ENCODE measurements around the gene SLC37A1.
"Not testable (repeated sequence)": the region's sequence is repeated elsewhere in the genome, so short reads cannot be mapped to it uniquely, and the experiment has no call there.

Gene SLC37A1

DNA sequence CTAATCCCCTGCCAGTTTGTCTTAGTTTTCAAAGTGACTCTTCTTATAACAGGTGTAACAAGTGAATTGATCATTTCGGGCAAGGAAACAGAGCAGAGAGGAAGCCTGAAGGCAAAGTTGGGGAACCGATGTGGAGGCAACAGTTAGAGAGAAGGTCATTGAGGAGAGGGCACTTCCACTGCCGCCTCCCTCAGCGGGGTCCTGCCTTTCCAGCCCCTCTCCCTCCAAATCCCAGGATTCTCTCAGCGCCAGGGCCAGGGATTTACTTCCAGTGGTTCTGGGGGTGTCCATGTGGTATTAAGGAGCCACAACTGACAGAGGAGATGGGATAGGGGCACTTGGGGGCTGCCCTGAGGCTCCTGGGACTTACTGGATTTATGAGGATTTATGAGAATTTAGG lies 100.1 kb downstream of the SLC37A1 start:
- no peak overlapping the region for H3K9ac ChIP-seq (ENCODE audit: low read length)

DNA sequence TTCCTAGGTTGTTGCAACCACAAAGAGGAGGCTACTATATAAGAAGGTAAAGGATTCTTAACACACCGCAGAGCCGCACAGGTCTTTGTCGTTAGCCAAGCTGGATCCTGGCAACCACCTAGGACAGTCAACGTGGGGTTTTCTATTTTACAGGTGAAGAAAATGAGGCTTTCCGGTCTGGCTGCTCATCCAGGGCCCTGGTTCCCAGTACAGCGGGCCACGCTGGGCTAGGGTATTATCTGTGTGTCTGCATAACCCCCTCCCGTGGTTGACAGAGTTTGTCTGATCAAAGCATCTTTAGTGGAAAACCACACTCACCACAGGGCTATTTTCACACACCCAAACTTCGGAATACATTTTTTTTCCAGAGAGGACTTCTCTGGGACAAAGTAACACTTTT lies 100.7 kb downstream of the SLC37A1 start:
- Histone ChIP-seq H3K4me1 (ENCODE audit: insufficient read depth, low read length) (peaks cover 6% of the 10 kb centered on the region), H3K27me3 (ENCODE audit: control insufficient read depth in 1 of 2, insufficient read depth in 2 of 2, low read length in 2 of 2) (peaks cover 0 to 18% of the 10 kb centered on the region in 2 donors), H3K9me3 (ENCODE audit: low read length) (no peaks in the 10 kb centered on the region), H3K27ac (ENCODE audit: low read depth, low read length) (no peak overlapping the region), H3K4me3 (ENCODE audit: low read depth in 1 of 2, low read length in 2 of 2) (no peak overlapping the region), H3K9ac (ENCODE audit: low read length) (no peak overlapping the region), H3K36me3 (ENCODE audit: insufficient read depth, low read length) (no peaks in the 10 kb centered on the region)

More for the DNA sequence above, 100.1 kb downstream of the SLC37A1 start:
- H3K27ac ChIP-seq (ENCODE audit: low read depth, low read length), result no peak overlapping the region
- H3K4me3 ChIP-seq (ENCODE audit: low read depth in 1 of 2, low read length in 2 of 2), result no peak overlapping the region
- peaks cover 0 to 18% of the 10 kb centered on the region in 2 donors for H3K27me3 ChIP-seq (ENCODE audit: control insufficient read depth in 1 of 2, insufficient read depth in 2 of 2, low read length in 2 of 2)
- H3K36me3 ChIP-seq (ENCODE audit: insufficient read depth, low read length), result no peaks in the 10 kb centered on the region
- H3K4me1 ChIP-seq (ENCODE audit: insufficient read depth, low read length), result peaks cover 6% of the 10 kb centered on the region
- no peaks in the 10 kb centered on the region for H3K9me3 ChIP-seq (ENCODE audit: low read length)

GRCh38 chr21:42614811-42615351 lies 101.2 kb downstream of the SLC37A1 start:
- Histone ChIP-seq H3K27ac (ENCODE audit: low read depth, low read length) (no peak overlapping the region), H3K9ac (ENCODE audit: low read length) (no peak overlapping the region), H3K4me3 (ENCODE audit: low read depth in 1 of 2, low read length in 2 of 2) (no peak overlapping the region), H3K27me3 (ENCODE audit: control insufficient read depth in 1 of 2, insufficient read depth in 2 of 2, low read length in 2 of 2) (peaks cover 0 to 20% of the 10 kb centered on the region in 2 donors), H3K4me1 (ENCODE audit: insufficient read depth, low read length) (peaks cover 6% of the 10 kb centered on the region), H3K9me3 (ENCODE audit: low read length) (no peaks in the 10 kb centered on the region), H3K36me3 (ENCODE audit: insufficient read depth, low read length) (no peaks in the 10 kb centered on the region)

- not testable (repeated sequence) for H3K4me1 ChIP-seq (ENCODE audit: insufficient read depth, low read length); H3K27ac ChIP-seq (ENCODE audit: low read depth, low read length); H3K36me3 ChIP-seq (ENCODE audit: insufficient read depth, low read length); H3K9me3 ChIP-seq (ENCODE audit: low read length); H3K4me3 ChIP-seq (ENCODE audit: low read depth in 1 of 2, low read length in 2 of 2); H3K9ac ChIP-seq (ENCODE audit: low read length)
- peaks cover 0 to 22% of the 10 kb centered on the region in 2 donors for H3K27me3 ChIP-seq (ENCODE audit: control insufficient read depth in 1 of 2, insufficient read depth in 2 of 2, low read length in 2 of 2)
Observed at GRCh38 chr21:42615377-42615776, 101.7 kb downstream of the SLC37A1 start.

DNA sequence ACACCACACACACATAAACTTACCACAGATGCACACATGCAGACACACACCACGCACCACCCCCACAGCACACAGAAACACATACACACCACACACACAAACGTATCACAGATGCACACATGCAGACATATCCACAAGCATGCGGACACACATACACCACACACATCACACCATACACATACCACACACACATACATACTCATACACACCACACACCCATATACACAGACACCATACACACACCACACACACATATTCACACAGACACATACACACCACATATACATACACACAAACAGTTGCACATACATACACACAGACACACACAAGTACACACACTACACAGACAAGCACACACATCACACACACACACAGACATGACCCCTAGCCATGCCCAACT lies 102.3 kb downstream of the SLC37A1 start:
- Histone ChIP-seq H3K36me3 (ENCODE audit: insufficient read depth, low read length) (no peaks in the 10 kb centered on the region), H3K9ac (ENCODE audit: low read length) (no peak overlapping the region), H3K9me3 (ENCODE audit: low read length) (no peaks in the 10 kb centered on the region), H3K27ac (ENCODE audit: low read depth, low read length) (no peak overlapping the region), H3K4me1 (ENCODE audit: insufficient read depth, low read length) (peaks cover 6% of the 10 kb centered on the region), H3K27me3 (ENCODE audit: control insufficient read depth in 1 of 2, insufficient read depth in 2 of 2, low read length in 2 of 2) (peaks cover 0 to 22% of the 10 kb centered on the region in 2 donors), H3K4me3 (ENCODE audit: low read depth in 1 of 2, low read length in 2 of 2) (no peak overlapping the region)

GRCh38 chr21:42616446-42616845 lies 102.8 kb downstream of the SLC37A1 start:
- Histone ChIP-seq H3K27ac (ENCODE audit: low read depth, low read length) (no peak overlapping the region), H3K27me3 (ENCODE audit: control insufficient read depth in 1 of 2, insufficient read depth in 2 of 2, low read length in 2 of 2) (peaks cover 0 to 22% of the 10 kb centered on the region in 2 donors), H3K9ac (ENCODE audit: low read length) (no peak overlapping the region), H3K4me1 (ENCODE audit: insufficient read depth, low read length) (peaks cover 6% of the 10 kb centered on the region), H3K36me3 (ENCODE audit: insufficient read depth, low read length) (no peaks in the 10 kb centered on the region), H3K9me3 (ENCODE audit: low read length) (no peaks in the 10 kb centered on the region), H3K4me3 (ENCODE audit: low read depth in 1 of 2, low read length in 2 of 2) (peak overlapping the region in 1 of 2 donors; percentile 17)

DNA sequence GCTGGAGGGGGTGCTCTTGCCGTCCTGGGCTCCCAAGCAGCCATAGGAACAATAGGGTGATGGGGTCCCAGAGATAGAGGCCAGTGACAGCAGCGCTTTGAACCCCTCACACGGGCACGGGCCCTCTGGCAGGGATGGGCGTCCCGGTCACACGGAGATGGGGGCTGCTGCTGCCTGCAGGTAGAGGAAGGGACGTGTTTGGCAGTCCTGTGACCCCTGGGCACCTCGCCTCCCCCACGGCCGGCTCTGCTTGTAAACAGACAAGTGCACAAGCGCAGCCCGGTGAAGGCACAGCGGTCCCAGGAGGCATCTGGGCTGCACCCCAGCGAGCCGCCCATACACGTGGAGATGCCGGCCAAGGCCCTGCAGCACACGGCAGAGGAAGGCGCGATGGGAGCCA lies 103.3 kb downstream of the SLC37A1 start:
- H3K27me3 ChIP-seq (ENCODE audit: control insufficient read depth in 1 of 2, insufficient read depth in 2 of 2, low read length in 2 of 2), result peaks cover 0 to 22% of the 10 kb centered on the region in 2 donors
- no peak overlapping the region for H3K27ac ChIP-seq (ENCODE audit: low read depth, low read length)
- no peaks in the 10 kb centered on the region for H3K36me3 ChIP-seq (ENCODE audit: insufficient read depth, low read length)
- no peak overlapping the region for H3K9ac ChIP-seq (ENCODE audit: low read length)
- H3K4me1 ChIP-seq (ENCODE audit: insufficient read depth, low read length), result peaks cover 6% of the 10 kb centered on the region
- no peak overlapping the region for H3K4me3 ChIP-seq (ENCODE audit: low read depth in 1 of 2, low read length in 2 of 2)
- H3K9me3 ChIP-seq (ENCODE audit: low read length), result no peaks in the 10 kb centered on the region

DNA sequence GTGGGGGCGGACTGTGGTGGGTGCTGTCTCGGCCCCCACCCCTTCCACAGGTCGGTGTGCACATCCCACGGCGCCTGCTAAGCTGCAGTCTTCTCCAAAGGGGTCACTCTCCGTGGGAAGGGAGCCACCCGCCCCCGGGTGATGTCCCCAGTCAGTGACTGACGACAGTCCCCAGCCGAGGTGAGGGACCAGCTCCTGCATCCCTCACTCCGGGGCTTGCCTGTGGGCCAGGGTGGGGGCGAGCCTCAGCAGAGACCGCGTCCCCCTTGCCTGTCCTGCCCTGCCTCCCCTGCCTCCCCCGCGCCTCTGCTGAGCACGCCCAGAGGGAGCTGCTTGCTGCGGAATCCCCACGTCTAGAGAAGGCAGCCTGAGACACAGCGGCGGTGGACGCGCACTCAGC lies 103.8 kb downstream of the SLC37A1 start:
- Histone ChIP-seq H3K9me3 (ENCODE audit: low read length) (no peaks in the 10 kb centered on the region), H3K36me3 (ENCODE audit: insufficient read depth, low read length) (no peaks in the 10 kb centered on the region)

DNA sequence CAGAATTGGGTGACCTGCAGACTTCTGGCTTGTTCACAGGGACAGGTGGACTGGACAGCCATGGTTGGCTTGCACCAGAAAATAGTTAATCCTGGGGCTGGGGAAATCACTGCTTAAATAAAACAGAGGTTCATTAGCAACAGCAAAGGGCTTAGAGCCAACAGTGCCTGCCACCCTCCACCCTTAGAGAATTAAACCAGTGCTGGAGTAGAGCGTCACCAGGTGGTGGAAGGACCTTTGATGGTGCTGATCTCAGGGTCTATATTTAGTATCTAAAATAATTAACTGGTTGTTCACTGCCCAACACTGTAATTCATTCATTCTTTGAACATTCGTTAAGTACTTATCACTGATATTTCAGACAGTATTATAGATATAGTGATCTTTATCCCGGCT lies 105.1 kb downstream of the SLC37A1 start:
- Histone ChIP-seq H3K27me3 (ENCODE audit: control insufficient read depth in 1 of 2, insufficient read depth in 2 of 2, low read length in 2 of 2) (peaks cover 0 to 22% of the 10 kb centered on the region in 2 donors), H3K9me3 (ENCODE audit: low read length) (no peaks in the 10 kb centered on the region), H3K9ac (ENCODE audit: low read length) (no peak overlapping the region), H3K4me3 (ENCODE audit: low read depth in 1 of 2, low read length in 2 of 2) (no peak overlapping the region), H3K27ac (ENCODE audit: low read depth, low read length) (no peak overlapping the region), H3K36me3 (ENCODE audit: insufficient read depth, low read length) (no peaks in the 10 kb centered on the region), H3K4me1 (ENCODE audit: insufficient read depth, low read length) (peaks cover 6% of the 10 kb centered on the region)

More for the DNA sequence above, 103.8 kb downstream of the SLC37A1 start:
- H3K4me3 ChIP-seq (ENCODE audit: low read depth in 1 of 2, low read length in 2 of 2), result no peak overlapping the region
- H3K27ac ChIP-seq (ENCODE audit: low read depth, low read length), result no peak overlapping the region
- peaks cover 0 to 22% of the 10 kb centered on the region in 2 donors for H3K27me3 ChIP-seq (ENCODE audit: control insufficient read depth in 1 of 2, insufficient read depth in 2 of 2, low read length in 2 of 2)
- H3K9ac ChIP-seq (ENCODE audit: low read length), result no peak overlapping the region
- peaks cover 6% of the 10 kb centered on the region for H3K4me1 ChIP-seq (ENCODE audit: insufficient read depth, low read length)

DNA sequence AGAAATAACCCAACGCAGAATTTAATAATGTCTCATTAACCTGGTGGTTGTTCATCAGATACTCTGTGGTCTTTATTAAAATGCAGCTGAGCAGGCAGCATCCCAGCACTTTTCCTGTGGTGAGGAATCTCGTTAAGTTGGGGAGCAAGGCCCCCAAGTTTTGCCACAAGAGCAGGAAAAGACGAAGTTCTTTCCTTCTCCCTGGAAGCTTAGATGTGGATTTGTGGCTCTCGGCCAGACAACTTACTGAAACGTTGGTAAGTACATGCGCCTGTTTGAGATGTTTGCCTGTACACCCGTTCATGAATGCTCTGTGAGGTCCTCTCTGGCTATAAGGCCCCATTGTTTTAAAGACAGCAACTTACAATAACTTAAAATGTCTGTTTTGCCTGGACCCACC lies 105.5 kb downstream of the SLC37A1 start:
- Histone ChIP-seq H3K4me1 (ENCODE audit: insufficient read depth, low read length) (peaks cover 6% of the 10 kb centered on the region), H3K36me3 (ENCODE audit: insufficient read depth, low read length) (no peaks in the 10 kb centered on the region), H3K27me3 (ENCODE audit: control insufficient read depth in 1 of 2, insufficient read depth in 2 of 2, low read length in 2 of 2) (peaks cover 0 to 22% of the 10 kb centered on the region in 2 donors), H3K4me3 (ENCODE audit: low read depth in 1 of 2, low read length in 2 of 2) (no peak overlapping the region), H3K9ac (ENCODE audit: low read length) (no peak overlapping the region), H3K9me3 (ENCODE audit: low read length) (no peaks in the 10 kb centered on the region), H3K27ac (ENCODE audit: low read depth, low read length) (no peak overlapping the region)

GRCh38 chr21:42619841-42620240 lies 106.2 kb downstream of the SLC37A1 start:
- Histone ChIP-seq H3K9me3 (ENCODE audit: low read length) (no peaks in the 10 kb centered on the region), H3K27ac (ENCODE audit: low read depth, low read length) (no peak overlapping the region), H3K36me3 (ENCODE audit: insufficient read depth, low read length) (no peaks in the 10 kb centered on the region), H3K4me1 (ENCODE audit: insufficient read depth, low read length) (peaks cover 6% of the 10 kb centered on the region), H3K4me3 (ENCODE audit: low read depth in 1 of 2, low read length in 2 of 2) (no peak overlapping the region), H3K27me3 (ENCODE audit: control insufficient read depth in 1 of 2, insufficient read depth in 2 of 2, low read length in 2 of 2) (peaks cover 0 to 22% of the 10 kb centered on the region in 2 donors), H3K9ac (ENCODE audit: low read length) (no peak overlapping the region)

DNA sequence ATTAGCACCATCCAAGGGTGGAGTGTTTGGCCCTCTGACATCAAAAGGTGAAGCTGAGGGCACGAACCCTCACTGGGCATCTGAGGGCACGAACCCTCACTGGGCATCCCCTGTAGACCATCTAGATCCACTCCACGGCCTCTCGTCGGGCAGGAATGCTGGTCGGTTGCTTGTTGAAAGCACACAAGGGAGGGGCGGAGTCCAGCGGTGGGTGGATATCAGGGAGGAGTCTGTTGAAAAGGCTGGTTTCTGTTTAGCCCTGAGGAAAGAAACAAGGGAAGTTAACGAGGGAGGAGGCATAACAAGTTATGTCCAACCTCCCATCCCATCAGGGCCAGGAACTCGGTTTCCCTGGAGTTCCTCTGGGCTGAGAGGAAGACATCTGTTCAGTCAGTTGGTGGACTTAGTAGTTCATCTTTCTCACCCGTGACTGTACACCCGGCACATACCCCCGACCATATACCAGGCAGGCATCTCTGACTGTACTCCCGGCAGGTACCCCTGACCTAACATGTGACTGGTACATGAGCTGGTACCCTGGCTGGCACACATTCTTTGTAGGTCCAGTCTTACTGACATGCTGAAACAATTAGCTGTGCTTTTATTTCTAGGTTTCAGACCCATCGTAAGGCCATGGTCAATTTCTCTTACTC lies 107.6 kb downstream of the SLC37A1 start:
- Histone ChIP-seq H3K27me3 (ENCODE audit: control insufficient read depth in 1 of 2, insufficient read depth in 2 of 2, low read length in 2 of 2) (peaks cover 0 to 22% of the 10 kb centered on the region in 2 donors), H3K4me1 (ENCODE audit: insufficient read depth, low read length) (peaks cover 6% of the 10 kb centered on the region), H3K36me3 (ENCODE audit: insufficient read depth, low read length) (no peaks in the 10 kb centered on the region), H3K9me3 (ENCODE audit: low read length) (no peaks in the 10 kb centered on the region), H3K27ac (ENCODE audit: low read depth, low read length) (no peak overlapping the region), H3K9ac (ENCODE audit: low read length) (no peak overlapping the region), H3K4me3 (ENCODE audit: low read depth in 1 of 2, low read length in 2 of 2) (no peak overlapping the region)

Data from muscle layer of colon (tissue), 2 donors.